ENCODE measurements around the gene BRSK2.

Gene BRSK2

GRCh38 chr11:1469911-1470680 is 80.4 kb downstream of the BRSK2 start:
- no peak for DNase-seq

- no peak for DNase-seq
Observed at GRCh38 chr11:1470681-1471611, 81.2 kb downstream of the BRSK2 start.

- no peak for DNase-seq
Observed at GRCh38 chr11:1471736-1472135, 82.0 kb downstream of the BRSK2 start.

- no peak for DNase-seq
Observed at GRCh38 chr11:1472180-1473005, 82.7 kb downstream of the BRSK2 start.

- DNase-seq, result no peak
Observed at GRCh38 chr11:1473011-1473628, 83.4 kb downstream of the BRSK2 start.

GRCh38 chr11:1473786-1474185 is 84.1 kb downstream of the BRSK2 start:
- no peak for DNase-seq

GRCh38 chr11:1475841-1476240 is 86.1 kb downstream of the BRSK2 start:
- no peak for DNase-seq

GRCh38 chr11:1476940-1477736 is 87.4 kb downstream of the BRSK2 start:
- DNase-seq, result no peak

GRCh38 chr11:1478011-1478410 is 88.3 kb downstream of the BRSK2 start:
- DNase-seq, result no peak

GRCh38 chr11:1478544-1478943 is 88.8 kb downstream of the BRSK2 start:
- no peak for DNase-seq

GRCh38 chr11:1479006-1479677 is 89.4 kb downstream of the BRSK2 start:
- DNase-seq, result no peak

GRCh38 chr11:1479678-1480118 is 90.0 kb downstream of the BRSK2 start:
- DNase-seq, result no peak

GRCh38 chr11:1480191-1480554 is 90.4 kb downstream of the BRSK2 start:
- no peak for DNase-seq

GRCh38 chr11:1480555-1481482 is 91.1 kb downstream of the BRSK2 start:
- DNase-seq, result no peak

- no peak for DNase-seq
Observed at GRCh38 chr11:1481483-1481825, 91.7 kb downstream of the BRSK2 start.

GRCh38 chr11:1481861-1482441 is 92.2 kb downstream of the BRSK2 start:
- no peak for DNase-seq

GRCh38 chr11:1482581-1483444 is 93.1 kb downstream of the BRSK2 start:
- no peak for DNase-seq

GRCh38 chr11:1483445-1483961 is 93.8 kb downstream of the BRSK2 start:
- no peak for DNase-seq
